ENCODE measurements around the gene RGR. TPM values are rescaled to one million over a fixed set of nuclear protein-coding genes. Genes with fewer than 3 reads are reported as not detected.

The RGR gene
- total RNA-seq, 1 donor, result not detected

DNA sequence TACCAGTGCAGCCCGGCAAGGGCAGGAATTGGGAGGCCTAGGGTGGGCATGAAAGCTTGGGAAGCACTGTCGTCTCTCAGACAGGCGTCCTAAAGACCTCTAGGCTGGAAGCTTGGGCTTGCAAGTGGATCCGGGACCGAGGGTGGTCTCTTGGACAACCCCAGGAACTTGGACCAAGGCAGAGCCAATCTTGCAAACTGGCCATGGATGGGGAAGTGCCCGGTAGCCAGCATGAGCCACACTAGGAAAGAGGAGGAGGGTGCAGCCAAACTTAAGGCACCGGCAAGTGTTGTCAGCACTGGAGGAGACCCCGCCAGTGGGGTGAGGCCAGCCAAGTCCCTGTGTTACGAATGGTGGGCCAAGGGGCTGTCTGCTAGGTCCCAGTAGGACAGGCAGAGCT is 28.0 kb upstream of the RGR start:
- no peak for DNase-seq (ENCODE audit: low read depth in 2 of 3, low spot score in 2 of 3)

DNA sequence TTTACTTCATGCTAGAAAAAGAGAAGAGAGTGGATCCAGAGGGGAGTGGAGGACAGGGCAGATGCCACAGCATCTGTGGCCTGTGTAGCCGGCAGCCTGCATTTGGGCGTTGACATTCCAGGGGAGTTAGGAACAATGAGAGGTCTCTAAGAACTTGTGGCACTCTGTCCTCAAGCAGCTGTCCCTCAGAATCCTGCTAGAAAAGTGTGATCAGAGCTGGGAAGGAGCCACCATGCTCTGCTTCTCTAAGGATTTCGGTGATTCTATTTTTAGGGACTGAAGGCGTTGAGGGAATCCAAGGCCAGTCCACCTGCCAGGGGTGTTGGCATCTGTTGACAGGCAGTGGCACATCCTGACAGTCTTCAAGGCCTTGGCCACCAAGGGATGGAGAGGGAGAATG is 27.1 kb upstream of the RGR start:
- DNase-seq (ENCODE audit: low read depth in 2 of 3, low spot score in 2 of 3), result no peak

DNA sequence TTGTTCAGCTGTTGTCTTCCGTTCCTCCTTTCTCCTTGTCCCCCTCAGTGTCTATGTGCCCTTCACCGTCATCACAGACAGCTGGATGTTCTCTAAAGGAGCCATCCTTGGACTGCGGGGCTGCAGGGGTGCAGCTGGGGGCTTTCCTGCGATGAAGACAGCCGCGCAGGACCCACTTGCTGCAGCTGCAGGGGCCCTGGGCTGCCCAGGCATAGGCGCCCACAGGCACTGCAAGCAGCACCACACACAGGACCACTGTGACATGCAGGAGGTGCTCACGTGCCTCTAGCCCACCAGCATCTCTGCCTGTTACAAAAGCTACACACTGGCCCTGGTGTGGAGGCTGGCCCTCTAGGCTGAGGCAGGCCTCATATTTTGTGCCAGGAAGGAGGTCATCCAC is 22.9 kb upstream of the RGR start:
- no peak for DNase-seq (ENCODE audit: low read depth in 2 of 3, low spot score in 2 of 3)

DNA sequence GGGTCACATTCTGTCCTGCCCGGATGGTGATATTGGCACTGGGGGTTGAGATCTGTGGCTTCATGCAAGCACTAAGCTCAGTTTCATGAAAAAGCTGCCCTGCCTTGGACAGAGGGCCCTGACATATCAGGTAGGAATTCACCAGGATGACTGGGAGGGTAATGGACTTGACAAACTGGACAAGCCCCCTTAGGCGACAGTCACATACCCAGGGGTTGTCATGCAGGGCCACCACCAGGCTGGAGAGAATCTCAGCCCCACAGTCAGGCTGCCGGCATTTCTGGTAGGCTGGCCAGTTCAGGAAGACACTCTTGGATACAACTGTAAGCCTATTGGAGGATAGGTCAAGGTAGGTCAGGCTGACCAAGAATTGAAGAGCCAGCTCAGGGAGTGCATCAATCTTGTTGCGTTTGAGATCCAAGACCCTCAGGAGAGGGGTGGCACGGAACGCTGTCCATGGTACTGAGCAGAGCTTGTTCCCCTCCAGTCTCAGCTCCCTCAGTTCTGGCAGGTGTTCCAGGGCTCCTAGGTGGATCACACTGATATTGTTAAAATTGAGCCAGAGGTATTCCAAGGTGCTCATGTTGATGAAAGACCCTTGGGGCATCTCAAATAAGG is 20.3 kb upstream of the RGR start:
- peak in 1 of 3 donors; percentile 34 for DNase-seq (ENCODE audit: low read depth in 2 of 3, low spot score in 2 of 3)

DNA sequence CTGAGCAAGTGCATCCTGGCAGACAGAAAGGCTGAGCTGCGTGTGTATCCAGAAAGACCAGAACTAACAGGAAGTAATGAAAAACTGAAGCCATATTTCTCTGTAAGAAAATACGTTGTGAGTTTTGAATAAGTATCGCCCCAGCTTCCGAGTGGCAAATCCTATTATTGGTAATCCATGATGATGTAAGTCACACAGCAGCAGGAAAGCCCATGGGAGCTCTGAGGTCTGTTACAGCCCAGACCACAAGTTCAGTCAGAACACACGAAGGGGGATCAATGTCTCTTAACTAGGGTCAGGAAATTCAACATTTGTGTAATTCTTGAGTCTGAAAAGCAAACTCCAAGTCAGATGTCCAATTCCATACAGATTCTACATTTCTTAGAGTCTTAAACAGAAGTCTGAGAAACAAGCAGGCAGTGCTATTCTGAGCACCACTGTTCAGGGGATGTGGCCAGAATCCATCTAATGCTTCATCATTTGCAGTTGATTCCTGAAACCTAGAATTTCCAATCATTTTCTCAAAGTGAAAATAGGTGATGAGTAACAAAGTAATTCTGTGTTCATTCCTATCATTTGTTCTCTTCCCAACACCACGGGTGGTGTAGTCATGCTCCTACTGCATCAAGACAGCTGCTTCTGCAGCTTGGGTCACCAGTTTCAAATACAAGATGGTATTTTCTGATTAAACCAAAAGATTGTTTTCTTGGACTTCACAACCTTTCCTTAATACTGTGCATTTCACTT is 19.3 kb upstream of the RGR start, which contains the start of gene LRIT2:
LRIT2 (minus strand) TSS at position 118 of the 747 bp plus-strand sequence; CDS start at position 94, 24 bp downstream.
- no peak for DNase-seq (ENCODE audit: low read depth in 2 of 3, low spot score in 2 of 3)

DNA sequence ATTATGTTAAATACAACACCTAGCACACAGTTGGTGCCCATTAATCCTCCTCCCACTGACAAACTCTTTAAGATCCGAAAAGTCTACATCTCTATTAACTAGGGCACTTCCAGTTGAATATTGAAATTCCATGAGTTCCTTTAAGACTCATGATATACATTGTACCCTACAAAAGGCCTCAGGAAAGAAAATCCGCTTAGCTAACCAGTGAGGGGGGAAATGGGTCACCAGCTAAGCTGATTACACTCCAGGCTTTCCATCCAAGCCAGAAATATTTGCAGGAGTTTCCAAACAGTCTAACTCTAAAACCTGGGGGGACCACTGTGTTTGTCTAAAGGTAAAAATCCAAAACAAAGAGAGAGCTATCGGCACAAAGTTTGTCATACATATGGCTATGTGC is 18.2 kb upstream of the RGR start:
- DNase-seq (ENCODE audit: low read depth in 2 of 3, low spot score in 2 of 3), result no peak

DNA sequence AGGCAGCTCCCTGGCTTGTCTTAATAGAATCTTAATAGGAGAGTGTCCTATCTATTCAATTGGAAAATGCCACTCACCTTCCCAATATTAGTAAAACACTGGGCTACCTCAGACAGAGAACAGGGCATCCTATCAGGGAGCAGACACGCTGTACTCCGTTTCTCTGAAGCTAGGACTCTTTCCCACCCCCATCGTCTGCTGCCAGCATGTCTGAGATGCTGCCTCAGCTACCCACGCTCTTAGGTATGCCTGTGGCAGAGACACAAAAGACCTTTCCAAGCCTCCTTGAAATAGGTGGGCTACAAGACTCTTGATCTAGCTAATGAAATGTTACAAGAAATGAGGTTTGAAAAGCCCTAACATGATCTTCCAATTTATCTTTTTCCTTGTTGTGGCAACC is 17.0 kb upstream of the RGR start:
- DNase-seq (ENCODE audit: low read depth in 2 of 3, low spot score in 2 of 3), result no peak

DNA sequence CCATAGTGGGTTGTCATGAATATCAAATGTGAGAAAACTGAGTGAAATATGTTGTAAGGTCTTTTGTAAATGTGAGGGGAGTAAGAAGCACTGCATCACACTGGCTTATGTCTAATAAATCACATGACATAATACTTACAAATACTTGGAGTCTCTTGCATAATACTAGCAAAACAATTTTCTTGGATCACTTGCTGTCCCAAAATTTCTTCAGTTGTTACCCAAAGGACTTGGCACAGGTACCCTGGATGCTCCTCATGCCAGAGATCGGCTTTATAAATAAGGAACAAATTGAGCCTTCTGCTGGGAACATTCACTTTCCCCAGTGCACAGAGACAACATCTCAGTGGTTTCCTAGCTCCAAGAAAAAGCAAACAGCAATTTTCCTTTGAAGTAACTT is 14.5 kb upstream of the RGR start:
- DNase-seq (ENCODE audit: low read depth in 2 of 3, low spot score in 2 of 3), result no peak

DNA sequence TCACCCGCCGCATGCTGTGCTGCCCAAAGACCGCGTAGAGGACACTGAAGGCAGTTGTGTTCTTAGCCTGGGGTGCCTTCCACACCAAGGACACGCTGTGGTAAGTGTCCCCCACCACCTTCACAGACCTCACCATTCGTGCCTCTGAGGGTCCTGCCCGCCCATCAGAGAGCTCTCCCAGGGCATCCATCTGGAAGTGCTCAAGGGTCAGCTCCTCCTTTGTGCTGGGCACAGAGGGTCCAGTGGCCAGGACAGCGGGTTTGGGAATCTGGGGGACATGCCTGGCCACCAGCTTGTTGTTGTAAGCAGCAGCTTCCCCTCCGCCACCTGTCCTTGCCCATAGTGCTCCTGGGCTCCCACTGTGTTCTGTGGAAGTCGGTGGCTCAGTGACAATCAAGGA is 12.5 kb upstream of the RGR start:
- DNase-seq (ENCODE audit: low read depth in 2 of 3, low spot score in 2 of 3), result no peak

DNA sequence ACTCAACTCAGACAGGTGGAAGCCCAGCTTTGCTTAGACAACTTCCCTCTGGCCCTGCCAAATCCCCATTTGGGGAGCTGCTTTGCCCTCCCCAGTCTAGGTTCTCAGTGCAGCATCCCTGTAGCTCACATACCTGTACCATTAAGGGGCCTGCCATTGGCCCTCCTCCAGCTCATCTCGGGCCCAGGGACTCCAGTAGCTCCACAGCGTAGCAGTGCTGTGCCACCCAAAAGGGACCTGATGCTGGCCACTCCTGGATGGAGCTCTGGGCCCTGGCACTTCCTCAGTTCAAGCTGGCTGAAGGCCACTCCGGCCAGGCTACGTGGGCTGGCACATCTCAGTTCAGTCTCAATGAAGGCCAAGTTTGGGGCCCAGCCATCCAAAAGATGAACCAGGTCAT is 10.9 kb upstream of the RGR start:
- DNase-seq (ENCODE audit: low read depth in 2 of 3, low spot score in 2 of 3), result no peak

DNA sequence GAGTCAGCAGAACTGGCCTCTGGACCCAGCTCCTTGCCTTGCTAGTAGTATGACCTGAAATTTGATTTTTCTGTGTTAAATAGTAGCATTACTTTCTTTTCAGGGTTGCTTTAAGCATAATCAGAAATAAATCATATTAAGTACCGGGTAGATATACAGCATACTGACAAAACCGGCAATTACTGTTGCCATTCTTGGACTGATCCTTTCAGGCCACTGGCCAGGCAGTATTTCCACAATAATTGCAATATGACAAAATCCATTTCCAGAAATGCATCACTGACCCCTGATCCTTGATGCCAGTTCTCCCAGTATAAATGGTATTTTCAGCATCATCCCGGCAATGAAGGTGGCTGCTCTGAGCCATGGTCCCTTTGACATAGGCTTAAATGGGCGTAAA is 10.4 kb upstream of the RGR start:
- no peak for DNase-seq (ENCODE audit: low read depth in 2 of 3, low spot score in 2 of 3)

DNA sequence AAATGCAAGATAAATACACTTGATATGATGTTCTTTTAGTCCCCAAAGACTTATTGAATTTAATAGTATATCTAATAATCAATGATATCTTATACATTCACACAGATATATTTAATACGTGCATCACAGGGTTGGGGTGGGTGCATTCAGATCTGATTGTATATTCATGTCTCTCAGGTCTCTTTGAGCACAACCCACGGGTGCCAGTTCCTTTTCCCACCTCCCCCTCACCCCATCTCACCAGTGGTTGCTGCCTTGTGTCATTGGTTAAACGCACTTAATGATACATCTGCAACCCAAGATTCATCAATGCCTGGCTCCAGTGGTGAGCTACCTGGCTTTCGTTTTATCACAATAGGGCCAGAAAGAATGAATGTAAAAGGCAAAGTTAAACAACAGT is 9.8 kb upstream of the RGR start:
- no peak for DNase-seq (ENCODE audit: low read depth in 2 of 3, low spot score in 2 of 3)

DNA sequence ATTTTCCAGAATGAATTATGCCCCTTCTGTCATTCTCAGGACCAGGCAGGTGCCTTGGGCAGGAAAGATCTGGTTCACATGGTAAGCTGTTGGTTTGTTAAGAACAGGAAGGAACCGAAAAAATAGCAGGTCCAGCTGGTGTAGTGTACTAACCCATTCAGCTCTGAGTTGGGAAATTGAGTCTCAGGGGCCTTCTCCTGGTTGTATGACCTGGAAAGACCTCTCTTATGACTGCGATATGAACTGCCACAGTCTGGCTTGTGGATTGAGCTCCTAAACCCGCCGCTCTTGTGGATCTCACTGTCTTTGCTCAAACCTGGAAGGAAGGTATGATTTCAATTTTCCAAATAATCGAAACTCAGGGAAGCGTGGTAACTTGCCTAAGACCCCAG is 8.1 kb upstream of the RGR start:
- no peak for DNase-seq (ENCODE audit: low read depth in 2 of 3, low spot score in 2 of 3)

DNA sequence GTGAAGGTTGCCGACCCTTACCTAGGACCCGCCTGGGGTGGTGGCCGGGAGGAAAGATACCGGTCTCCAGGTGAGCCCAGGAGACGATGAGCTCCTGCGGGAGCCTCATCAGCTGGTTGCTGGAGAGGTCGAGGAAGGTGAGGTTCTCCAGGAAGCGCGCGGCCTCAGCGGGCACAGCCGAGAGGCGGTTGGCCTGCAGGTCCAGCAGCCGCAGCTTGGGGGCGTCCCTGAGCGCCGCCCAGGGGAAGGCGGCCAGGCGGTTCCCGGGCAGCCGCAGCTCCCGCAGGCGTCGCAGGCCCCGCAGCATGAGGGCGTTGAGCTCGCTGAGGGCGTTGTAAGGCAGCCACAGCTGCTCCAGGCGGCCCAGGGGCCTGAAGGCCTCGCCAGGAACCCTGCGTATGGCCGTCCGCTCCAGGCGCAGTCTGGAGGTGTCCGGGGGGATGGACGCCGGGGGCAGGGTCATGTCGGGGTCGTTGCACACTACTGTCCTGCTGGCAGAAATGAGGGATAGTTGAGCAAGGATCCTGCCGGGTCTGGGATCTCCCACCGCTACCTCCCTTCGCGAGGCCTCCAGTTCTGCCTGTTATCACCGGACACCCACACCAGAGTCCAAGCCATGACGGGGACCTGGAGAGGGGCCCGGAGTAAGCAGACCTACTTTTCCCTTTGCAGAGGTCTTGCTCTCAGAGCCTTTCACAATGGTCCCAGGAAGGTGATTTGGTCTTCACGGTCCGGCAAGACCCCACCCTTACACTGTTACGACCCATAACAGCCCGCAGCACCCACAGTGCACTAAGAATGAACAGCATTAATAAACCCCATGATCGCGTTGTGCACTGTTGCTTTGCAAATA is 7.4 kb upstream of the RGR start:
- no peak for DNase-seq (ENCODE audit: low read depth in 2 of 3, low spot score in 2 of 3)

DNA sequence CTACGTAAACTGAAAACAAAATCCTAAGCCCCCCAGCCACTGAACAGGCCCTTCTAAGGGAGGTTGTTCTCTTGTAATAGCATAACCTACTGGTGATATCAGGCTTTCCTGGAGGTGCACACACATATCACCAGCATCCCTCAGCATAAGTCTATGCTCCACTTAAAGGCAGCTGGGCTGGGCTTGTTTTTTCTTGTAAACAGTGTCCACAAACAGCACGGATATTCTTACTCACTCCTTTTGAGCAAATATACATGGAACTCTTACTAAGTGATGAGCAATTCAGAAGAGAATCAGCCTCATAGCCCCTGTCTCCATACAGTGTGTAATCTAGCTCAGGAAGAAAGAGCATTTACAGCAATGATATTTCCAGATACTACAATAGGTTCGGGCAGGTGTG is 5.9 kb upstream of the RGR start:
- no peak for DNase-seq (ENCODE audit: low read depth in 2 of 3, low spot score in 2 of 3)

DNA sequence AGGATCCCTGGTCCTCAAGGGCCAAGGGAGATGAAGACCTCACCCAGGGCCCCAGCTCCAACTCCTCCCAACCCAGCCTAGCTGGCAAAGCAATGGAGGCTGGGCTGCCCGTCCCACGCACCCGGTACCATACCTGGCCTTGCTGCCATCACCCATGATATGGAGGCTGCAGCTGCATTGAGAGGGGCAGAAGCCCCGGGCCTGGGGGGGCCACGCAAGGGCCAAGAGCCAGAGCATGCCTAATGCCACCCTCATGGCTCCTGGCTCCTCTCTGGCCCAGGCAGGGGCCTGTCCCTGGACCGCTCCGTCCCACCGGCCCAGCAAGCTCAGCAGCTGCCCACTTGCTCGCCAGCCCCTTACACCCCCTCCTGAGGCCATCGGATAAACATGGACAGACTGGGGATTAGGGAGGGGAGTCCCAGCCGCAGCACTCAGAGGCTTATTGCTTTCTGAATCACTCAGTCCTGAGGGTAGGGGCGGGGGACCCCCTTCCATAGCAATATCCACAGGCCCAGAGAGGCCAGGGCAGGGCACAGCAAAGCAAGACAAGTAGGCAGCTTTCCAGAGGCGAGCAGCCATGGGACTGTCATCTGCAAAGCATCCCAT is 3.6 kb upstream of the RGR start, which contains the start of gene LRIT1:
LRIT1 (minus strand) TSS at position 362 of the 606 bp plus-strand sequence; CDS start at position 255, 107 bp downstream.
- no peak for DNase-seq (ENCODE audit: low read depth in 2 of 3, low spot score in 2 of 3)

DNA sequence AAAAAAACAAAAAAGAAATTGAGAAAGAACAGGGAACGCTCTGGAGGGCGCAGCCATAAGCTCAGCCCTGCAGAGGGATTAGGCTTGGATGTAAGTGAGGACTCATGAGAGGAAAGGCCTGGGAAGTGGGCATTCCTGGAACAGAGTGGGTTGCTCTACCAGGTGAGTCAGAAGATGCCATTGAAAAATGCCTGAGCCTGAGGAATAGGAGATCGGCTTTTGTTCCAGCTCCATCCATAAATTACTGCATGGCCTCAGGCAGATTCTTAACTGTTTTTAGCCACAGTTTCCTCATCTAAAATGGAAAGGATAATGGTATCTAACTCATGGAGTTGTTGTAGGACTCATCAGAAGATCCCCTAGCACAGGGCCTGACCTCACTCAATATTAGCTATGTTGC is 1.1 kb upstream of the RGR start:
- DNase-seq (ENCODE audit: low read depth in 2 of 3, low spot score in 2 of 3), result no peak

DNA sequence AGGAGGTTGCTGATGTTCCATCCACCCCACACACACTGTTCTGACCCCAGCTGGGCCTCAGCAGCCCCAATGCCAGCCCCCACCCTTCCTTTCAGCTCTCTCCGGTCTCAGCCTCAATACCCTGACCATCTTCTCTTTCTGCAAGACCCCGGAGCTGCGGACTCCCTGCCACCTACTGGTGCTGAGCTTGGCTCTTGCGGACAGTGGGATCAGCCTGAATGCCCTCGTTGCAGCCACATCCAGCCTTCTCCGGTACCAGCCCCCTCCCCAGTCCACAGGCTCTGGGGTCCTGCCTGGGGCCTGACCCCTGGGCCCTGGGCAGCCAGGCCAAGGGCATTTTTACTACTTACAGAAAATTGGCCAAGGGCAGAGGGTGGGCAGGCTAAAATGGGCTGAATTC is 2.6 kb downstream of the RGR start:
- no peak for DNase-seq (ENCODE audit: low read depth in 2 of 3, low spot score in 2 of 3)

DNA sequence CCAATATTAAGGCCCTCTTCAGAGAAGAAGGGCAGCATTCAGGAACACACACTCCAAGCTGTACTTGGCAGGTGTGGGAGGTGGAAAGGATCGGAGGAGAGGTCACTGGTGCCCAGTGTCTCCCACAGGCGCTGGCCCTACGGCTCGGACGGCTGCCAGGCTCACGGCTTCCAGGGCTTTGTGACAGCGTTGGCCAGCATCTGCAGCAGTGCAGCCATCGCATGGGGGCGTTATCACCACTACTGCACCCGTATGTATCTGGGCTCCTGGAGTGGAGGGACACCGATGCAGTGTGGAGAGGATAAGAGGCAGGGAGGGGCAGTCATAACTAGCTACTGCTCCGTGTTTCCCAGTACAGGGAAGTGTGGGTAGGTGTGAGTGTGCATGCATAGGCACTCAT is 3.9 kb downstream of the RGR start:
- no peak for DNase-seq (ENCODE audit: low read depth in 2 of 3, low spot score in 2 of 3)

DNA sequence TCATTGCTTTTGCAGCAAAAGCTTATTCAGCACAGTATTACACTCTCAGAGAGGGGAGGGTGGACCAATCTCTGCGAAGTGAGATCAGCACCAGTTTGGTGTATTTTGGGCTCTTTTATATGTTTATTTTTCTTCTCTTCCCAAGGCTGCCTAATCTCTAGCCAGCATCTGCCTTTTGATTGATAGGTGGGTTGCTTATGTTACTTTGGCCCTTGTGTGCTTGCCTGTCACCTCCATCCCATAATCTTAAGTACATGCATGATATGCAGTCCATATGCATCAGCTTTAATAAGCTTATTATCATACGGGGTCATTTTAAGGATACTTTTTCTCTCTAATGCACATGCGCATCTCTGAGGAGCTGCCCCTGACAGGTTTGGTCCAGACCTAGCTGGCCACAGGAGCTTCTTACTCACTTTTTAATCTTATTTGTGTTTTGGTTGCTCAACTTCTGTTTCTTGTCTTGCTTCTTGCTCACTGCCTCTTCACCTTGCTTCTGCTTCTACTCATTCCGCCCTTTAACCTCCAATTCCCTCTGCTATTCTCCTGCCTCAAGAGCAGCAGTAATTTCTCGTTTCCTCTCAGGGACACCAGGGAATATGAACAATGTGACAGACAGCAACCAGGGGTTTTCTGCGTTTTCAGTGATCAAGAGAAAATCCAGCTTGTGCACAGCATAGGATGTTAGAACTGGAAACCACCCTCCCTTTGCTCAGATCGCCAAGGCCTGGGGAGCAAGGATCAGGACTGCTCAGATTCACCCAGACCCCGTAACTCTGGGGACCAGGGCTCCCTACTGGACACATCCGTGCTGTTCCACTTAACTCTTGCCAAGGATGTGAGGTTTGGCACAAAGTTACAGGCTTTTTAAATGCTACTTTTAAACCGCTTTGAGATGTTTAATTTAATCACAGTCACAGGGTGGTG is 10.0 kb downstream of the RGR start:
- peak in 1 of 3 donors; percentile 21 for DNase-seq (ENCODE audit: low read depth in 2 of 3, low spot score in 2 of 3)

Measured in hematopoietic multipotent progenitor cell (in vitro differentiated cells).